HG02973 (cell line): ENCODE data around the gene OXSR1.
"Not testable (repeated sequence)": the region's sequence is repeated elsewhere in the genome, so short reads cannot be mapped to it uniquely, and the experiment has no call there.

Experiments
- ATAC-seq: cut with Tn5 transposase; IDR thresholded peaks from one replicate; pipeline ENCODE4 v1.9.1; 2021; ENCODE audit warnings: moderate library complexity; ENCODE audit not compliant: unreplicated experiment

Gene OXSR1

DNA sequence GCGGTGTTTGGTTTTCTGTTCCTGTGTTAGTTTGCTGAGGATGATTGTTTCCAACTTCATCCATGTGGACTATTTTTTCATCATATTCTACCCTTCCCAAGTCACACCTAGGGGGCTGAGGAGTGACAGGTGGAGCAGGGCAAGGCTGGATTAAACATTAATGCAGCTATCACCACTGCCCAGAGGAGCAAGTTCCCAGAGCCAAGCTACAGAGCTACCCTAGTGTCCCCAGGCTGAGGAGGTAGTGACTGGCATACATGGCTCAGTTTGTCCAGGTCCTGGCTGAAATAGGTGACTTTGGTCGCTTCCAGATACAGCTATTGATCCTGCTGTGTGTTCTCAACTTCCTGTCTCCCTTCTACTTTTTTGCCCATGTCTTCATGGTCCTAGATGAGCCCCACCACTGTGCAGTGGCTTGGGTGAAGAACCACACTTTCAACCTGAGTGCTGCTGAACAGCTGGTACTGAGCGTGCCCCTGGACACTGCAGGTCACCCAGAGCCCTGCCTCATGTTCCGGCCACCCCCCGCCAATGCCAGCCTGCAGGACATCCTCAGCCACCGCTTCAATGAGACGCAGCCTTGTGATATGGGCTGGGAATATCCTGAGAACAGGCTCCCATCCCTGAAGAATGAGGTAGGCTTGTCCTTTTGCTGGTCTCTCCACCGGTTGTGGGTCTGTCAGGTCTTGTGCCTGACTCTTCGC lies 100.4 kb downstream of the OXSR1 start, which contains the start of gene SLC22A13:
Gene SLC22A13 (plus strand): TSS at position 209 of the 704 bp plus-strand sequence. CDS start 49 bp downstream, at position 258.
- ATAC-seq: no peak

DNA sequence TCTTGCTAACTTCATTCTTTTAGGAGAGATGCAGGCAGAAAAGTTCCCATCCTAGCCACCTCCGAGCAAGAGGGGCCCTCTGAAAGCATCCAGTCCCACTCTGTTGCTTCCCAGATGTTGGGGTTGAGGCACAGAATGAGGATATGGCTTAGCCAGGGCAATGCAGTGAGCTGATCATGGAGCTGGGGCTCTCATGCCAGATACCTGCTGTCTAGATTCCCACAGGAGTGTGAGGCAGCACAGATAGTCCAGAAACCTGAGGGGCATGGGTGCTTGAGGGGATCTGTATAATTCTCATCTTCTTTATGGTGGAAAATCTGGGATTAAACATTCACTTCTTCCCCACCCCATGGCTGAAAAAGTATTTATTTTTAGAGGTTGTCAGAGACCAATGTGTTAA lies 101.5 kb downstream of the OXSR1 start:
- ATAC-seq: no peak

DNA sequence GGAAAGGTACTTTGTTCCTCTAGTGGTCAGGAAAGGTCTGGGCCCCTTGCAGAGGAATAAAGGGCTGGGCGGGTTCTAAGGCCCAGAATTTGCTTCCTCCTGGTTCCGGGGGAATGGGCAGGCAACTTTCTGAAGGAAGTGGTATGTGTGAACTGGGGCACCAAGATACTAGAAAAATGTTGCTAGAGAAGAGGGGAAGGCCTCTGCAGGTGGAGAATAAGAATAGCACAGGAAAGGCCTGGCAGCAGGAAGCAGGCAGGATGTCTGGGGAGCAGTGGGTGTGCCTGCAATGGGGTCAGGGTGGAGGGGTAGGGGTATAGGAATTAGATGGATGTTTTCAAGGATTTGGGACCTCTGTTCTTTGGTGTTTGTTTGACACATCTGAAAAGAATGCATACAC lies 102.3 kb downstream of the OXSR1 start:
- ATAC-seq: no peak

DNA sequence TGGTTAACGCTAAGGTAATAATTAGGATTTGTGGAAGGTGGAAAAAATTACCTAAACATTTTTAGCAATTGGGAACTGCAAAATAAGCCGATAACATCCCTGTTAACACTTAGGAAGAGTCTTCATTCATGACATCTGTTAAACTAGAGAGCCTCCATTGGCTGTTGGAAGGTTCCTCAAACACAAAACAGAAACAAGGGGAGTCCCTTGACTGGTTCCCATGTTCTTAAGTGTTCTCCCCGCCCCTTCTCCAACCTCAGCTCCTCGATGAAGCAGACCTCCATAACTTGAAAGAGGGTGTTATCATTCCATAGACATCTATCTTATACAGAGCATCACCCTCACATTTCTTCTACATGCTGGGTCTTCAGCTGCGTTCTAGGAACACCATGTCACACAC lies 102.8 kb downstream of the OXSR1 start:
- ATAC-seq: no peak

DNA sequence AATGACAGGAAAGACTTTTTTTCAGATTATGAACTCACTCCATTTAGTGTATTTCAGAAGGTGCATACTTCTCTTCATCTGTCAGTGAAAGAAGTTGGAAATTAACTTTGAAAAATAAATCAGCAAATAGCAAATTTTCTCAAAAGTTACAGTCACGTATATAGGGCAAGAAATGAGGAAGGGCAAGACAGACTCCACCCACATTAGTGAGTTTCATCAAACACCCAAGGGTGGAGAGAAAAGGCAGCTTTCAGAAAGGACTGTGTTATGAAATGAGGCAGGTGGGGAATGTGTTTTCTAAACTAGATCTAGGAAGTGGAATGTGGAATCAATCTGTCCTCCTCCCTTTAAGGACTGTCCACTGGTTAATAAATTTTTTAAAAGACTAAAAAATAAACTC lies 103.2 kb downstream of the OXSR1 start:
- ATAC-seq: no peak

DNA sequence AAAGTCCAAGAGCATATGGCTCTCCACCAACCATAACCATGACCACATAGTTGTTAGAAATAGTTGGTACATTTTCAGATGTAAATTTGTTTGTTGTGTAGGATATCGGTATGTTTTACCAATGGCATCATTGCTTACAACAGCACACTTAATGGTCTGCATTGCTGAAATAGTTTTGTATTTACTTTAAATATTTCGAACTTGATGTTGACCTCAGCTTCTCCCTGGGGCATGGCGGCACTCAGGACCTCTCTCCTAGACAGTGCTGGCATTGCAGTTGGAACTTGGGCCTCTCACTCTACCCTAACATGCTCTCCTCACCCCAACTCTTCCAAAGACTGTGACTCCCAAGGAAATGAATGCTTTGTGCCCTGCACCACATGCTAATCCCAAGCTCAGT lies 105.3 kb downstream of the OXSR1 start:
- ATAC-seq: no peak

DNA sequence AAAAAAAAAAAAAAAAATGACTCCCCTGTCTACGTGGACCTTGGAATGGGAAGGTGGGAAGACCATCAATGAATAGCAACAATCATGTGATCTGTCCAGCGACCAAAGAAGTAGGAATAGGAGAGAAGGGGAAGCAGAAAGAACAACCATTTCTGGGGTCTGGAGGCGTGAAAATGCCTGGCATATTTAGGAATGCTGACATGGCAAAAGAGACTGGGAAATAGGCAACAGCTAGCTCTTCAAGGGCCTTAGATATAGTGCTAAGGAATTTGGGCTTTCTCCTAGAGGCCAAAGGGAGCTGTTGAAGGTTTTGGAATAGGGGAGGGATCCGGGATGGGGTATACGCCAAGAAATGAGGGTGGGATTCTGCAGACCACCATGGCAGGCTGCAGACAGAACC lies 106.2 kb downstream of the OXSR1 start:
- no peak for ATAC-seq

DNA sequence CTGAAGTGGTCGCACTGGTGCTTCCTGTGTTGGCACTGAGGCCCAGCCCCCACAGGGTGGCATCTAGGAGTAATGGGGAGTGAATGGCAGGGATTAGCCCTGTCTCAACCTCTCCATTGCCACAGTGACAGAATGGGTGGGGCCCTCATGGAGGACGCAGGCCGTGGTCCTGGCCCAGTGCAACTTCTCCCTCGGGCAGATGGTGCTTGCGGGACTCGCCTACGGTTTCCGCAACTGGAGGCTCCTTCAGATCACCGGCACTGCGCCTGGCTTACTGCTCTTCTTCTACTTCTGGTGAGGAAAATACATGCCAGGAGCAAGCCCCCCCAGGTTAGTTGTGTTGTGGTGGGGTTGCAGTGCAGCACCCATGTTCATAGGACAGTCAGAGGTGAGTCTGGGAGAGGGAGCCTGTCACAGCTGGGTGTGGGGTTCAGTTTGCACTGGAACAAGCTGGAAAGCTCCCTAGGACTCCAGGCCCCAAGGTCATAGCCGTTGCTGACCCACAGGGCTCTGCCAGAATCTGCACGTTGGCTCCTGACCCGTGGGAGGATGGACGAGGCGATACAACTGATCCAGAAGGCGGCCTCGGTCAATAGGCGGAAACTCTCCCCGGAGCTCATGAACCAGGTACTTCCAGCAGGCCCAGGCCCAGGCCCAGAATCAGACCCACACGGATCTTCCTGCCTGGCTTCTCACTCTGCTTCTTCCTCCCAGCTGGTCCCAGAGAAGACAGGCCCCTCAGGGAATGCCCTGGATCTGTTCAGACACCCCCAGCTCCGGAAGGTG lies 109.7 kb downstream of the OXSR1 start:
- no peak for ATAC-seq

DNA sequence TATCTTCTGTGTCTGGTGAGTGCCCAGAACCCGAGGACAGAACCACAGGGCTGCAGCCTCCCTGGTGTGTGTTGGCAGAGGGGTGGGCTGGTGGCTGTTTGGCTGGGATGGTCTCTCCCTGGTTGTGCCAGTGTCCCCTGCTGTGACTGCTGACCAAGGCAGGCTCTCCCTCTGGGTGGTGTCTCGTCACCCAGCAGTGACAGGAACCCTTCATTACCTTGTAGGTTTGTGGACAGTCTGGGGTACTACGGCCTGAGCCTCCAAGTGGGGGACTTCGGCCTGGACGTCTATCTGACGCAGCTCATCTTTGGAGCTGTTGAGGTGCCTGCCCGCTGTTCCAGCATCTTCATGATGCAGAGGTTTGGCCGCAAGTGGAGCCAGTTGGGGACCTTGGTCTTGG lies 110.3 kb downstream of the OXSR1 start:
- ATAC-seq: no peak

DNA sequence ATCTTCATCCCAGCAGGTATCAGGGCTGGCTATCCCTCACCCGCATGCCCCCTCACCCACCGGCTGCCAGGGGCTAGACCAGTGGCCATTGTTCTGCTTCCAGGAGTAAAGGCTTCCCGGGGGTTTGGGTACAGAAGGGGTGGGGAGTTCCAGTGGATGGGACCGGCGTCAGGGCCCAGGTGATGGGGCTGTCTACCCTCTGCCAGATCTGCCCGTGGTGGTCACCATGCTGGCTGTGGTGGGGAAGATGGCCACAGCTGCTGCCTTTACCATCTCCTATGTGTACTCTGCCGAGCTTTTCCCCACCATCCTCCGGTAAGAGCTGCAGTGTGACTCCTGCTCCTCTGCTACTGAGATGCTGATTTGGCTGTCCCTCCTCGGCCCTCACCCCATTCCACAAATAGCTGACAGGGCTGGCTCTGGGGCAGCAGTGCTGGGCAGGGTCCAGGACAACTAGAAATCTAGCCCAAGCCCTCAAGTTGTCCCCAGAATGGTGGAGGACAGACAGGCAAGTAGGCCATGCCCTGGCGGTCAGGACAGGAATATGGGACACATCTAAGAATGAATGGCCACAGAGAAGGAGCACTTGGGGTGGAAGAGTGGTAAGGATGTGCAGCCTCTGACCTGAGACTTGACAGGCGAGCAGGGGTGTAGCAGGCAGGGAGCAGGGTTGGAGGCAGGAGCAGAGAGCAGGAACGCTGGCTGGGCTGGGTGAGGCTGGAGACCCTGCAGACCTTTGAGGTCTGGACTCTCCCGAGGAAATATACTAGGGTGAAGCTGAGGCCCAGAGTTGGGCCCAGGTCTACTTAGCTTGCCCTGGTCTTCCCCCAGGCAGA lies 111.0 kb downstream of the OXSR1 start:
- no peak for ATAC-seq

DNA sequence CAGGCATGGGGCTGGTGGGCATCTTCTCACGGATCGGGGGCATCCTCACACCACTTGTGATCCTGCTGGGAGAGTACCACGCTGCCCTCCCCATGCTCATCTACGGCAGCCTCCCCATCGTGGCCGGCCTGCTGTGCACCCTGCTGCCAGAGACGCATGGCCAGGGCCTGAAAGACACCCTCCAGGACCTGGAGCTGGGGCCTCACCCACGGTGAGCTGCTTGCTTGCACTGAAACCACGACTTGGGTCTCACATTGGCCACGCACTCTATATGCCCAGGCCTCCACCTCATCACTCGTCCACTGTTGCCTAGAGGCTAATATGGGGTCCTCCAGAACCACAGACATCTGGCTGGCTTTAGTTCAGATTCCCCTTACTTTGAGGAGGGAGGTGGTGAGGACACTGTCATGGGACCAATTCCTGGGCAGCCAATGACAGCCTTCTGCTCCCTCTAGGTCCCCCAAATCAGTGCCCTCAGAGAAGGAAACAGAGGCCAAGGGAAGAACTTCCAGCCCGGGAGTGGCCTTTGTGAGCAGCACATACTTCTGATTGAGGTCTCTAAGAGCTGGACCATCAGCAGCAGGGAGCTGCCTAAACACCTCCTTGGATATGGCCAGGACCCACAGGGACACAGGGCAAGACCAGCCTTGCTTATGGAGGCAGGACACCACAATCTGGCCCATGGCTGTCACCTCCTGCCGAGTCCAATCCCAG lies 111.7 kb downstream of the OXSR1 start:
- no peak for ATAC-seq

DNA sequence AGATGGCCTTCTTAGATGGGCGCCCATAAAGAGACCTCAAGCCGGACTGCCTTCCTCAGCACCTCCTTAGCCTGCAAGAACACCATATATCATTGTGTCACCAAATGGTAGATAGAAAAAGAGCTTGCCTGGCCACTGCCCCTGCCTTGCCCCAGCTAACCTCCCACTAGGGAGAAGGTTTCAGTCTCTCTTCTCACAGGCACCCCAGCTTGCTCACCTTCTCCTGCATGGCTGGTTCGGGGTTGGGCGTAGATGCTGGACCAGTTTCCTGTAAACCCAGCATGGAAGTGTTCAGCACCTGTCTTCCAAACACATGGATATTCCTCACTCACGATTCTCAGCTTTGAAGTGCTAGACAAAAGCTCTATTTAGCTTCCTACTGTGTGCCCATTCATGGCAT lies 113.5 kb downstream of the OXSR1 start:
- ATAC-seq: no peak

DNA sequence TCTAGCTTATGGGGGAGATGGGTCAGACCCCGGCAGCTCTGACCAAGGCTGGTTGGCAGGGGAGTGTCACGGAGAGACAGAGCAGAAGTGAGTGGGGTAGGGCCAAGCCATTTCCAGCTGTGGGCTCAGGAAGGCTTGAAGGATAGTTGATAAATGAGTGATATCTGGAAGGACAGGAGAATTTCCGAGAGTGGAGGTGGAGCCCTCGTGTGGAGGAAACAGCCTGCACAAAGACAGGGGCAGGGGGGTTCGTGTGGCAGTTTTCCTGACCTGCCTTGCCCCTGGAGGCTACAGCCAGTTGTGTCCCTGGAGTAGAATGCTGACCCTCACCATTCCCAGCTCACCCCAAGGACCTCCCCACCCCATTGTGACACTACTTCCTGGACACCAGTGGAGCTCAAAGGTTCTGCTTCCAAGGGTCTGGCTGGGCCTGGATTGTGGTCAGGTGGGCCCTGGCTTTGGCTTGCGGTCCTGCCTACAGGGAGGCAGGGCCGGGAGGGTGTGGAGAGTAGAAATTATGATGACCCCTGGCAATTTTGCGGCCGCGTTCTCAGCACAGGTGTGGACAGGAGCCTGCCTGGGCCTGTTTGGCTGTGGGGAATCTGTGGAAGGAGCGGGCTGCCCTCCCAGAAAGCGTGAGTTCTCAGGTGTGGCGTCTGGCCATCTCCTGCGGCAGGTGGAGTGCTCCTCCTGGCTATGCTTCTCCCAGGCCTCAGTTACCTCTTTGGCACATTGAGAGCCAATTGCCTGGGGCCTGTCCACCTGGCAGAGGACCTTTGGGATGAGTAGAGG lies 116.8 kb downstream of the OXSR1 start, which contains the start of gene SLC22A14:
Gene SLC22A14 (plus strand): TSS at position 400 of the 792 bp plus-strand sequence. CDS start 23,733 bp downstream, outside the sequence.
- ATAC-seq: no peak

DNA sequence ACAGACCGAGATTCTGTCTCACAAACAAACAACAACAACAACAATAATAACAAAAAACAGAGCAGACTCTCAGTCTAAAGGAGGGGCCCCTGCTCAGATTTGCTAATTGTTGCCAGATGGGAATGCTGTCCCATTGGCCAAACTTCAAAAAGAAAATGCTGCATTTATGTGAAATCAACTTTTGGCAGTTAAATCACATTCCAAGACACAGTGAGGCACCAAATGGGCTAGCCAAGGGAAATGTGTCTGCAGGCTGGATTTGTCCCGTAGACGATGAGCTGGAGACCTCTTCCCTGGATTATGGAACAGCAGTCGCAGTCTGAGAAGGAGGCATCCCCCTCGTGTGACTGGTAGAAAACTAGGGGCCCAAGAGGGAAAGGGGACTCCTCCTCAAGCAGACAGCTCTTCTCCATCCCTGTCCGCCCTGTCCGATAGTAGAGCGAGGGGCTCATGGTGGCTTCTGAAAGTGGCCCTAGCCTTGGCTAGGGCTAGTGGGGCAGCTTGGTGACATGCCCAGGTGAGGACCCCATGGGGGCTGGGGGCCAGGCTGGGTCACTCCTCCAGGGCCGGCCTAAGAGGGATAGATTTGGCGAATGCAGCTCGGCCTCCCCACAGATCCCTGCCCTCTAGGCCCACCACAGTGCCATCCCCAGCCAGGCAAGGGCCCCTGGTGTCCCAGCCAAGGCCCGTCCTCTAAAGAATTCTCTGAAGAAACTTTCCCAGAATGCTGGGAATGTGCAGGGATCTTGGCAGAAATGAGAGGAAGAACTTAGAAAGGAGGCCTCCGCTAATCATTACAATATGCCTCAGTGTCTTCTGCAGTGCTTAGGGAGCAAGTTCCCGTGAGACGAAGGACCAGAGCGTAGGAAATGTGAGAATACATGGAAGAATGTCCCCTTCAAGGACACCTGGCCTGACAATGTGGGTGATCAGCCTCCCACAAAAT lies 118.7 kb downstream of the OXSR1 start:
- no peak for ATAC-seq

DNA sequence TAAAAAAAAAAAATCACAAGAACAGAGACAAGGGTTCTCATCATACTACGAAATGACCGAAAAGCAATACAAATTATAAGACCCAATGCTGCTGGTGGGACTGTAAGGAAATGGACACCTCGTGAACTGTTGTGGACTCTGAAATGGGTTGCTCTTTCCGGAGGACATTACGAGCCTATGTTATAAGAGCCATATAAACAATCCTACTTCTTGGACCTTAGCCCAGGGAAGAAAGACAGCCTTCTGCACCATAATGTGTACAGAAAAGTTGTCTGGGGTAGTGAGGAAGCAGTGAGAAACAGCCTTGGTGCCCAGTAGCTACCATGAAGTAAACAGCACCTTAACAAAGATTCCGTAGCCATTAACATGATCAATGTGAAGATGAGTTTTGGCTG lies 119.4 kb downstream of the OXSR1 start:
- no peak for ATAC-seq

DNA sequence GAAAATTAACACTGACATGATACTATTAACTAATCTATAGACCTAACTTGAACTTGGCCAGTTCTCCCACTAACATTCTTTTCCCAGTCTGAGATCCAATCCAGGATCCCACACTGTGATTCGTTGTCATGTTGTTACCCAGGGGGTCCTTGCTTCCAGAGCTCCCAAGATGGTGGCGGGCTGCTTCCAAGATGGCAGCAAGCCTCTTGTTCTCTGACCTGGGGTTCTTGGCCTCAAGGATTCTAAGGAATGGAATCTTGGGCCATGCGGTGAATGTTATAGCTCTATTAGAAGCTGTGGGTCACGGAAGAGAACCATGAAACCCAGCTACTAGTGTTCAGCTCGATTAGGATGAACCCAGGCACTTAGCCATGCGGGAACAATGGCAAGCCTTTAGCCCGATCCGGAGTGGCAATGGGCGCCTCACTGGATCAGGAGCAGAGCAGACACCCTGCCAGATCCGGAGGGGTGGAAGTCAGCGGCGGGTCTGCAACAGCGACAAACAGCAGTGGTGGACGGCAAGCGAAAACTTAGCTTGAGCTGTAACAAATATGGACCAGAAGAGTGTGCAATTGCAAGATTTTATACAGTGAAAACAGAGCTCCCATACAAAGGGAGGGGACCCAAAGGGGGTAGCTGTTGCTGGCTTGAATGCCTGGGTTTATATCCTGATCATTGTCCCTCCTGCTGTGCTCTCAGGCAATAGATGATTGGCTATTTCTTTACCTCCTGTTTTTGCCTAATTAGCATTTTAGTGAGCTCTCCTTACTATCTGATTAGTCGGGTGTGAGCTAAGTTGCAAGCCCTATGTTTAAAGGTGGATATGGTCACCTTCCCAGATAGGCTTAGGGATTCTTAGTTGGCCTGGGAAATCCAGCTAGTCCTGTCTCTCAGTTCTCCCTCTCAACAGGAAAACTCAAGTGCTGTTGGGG lies 124.2 kb downstream of the OXSR1 start:
- not testable (repeated sequence) for ATAC-seq

DNA sequence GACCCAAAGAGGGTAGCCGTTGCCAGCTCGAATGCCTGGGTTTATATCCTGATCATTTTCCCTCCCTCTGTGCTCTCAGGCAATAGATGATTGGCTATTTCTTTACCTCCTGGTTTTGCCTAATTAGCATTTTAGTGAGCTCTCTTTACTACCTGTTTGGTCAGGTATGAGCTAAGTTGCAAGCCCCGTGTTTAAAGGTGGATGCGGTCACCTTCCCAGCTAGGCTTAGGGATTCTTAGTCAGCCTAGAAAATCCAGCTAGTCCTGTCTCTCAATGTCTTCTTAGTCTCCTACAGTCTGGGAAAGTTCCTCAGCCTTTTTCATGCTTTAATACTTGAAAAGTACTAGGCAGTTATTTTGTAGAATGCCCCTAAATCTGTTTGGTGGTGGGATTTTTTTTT lies 131.7 kb downstream of the OXSR1 start:
- ATAC-seq: not testable (repeated sequence)

DNA sequence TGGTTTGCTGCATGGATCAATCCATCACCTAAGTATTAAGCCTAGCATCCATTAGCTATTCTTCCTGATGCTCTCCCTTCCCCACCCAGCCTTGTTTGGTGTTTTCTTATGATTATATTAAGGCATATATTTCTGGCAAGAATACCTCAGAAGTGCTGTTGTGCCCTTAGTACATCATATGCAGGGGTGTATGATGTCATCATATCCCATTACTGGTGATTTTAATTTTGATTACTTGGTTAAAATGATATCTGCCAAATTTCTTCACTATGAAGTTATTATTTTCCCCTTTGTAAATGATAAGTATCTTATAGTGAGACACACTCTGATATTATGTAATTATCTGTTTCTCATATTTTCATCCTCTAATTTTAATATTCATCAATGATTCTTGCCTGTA lies 132.2 kb downstream of the OXSR1 start:
- ATAC-seq: no peak
